Measurements from ENCODE around the gene IGFBP5. TPM values are rescaled to one million over a fixed set of nuclear protein-coding genes. Genes with fewer than 3 reads are reported as not detected.

The IGFBP5 gene
- total RNA-seq, 1 donor from 2014 or later, result 1,383 TPM

GRCh38 chr2:216654528-216655052 lies 40.8 kb downstream of the IGFBP5 start:
- no peak for TF ChIP-seq CTCF (IDR thresholded peaks at IDR 0.05)
- no peaks in the 10 kb centered on the region for H3K27me3 Mint-ChIP-seq (ENCODE audit: unreplicated experiment)
- DNase-seq (ENCODE audit: extremely low spot score, unreplicated experiment), result no peak
- peak overlapping the region; percentile 95 for H3K27ac Mint-ChIP-seq (ENCODE audit: unreplicated experiment)
- H3K36me3 Mint-ChIP-seq (ENCODE audit: unreplicated experiment), result peaks cover 50% of the 10 kb centered on the region
- H3K4me1 Mint-ChIP-seq (ENCODE audit: unreplicated experiment), result peaks cover 95% of the 10 kb centered on the region
- H3K9me3 Mint-ChIP-seq (ENCODE audit: unreplicated experiment), result no peaks in the 10 kb centered on the region
- no peak overlapping the region for H3K4me3 Mint-ChIP-seq (ENCODE audit: unreplicated experiment)

- no peak for DNase-seq (ENCODE audit: extremely low spot score, unreplicated experiment)
- H3K9me3 Mint-ChIP-seq (ENCODE audit: unreplicated experiment), result no peaks in the 10 kb centered on the region
- peaks cover 49% of the 10 kb centered on the region for H3K36me3 Mint-ChIP-seq (ENCODE audit: unreplicated experiment)
- TF ChIP-seq CTCF (IDR thresholded peaks at IDR 0.05), result no peak
- peaks cover 95% of the 10 kb centered on the region for H3K4me1 Mint-ChIP-seq (ENCODE audit: unreplicated experiment)
- H3K27ac Mint-ChIP-seq (ENCODE audit: unreplicated experiment), result peak overlapping the region; percentile 95
- peak overlapping the region; percentile 26 for H3K4me3 Mint-ChIP-seq (ENCODE audit: unreplicated experiment)
- no peaks in the 10 kb centered on the region for H3K27me3 Mint-ChIP-seq (ENCODE audit: unreplicated experiment)
Observed at GRCh38 chr2:216653931-216654365, 41.4 kb downstream of the IGFBP5 start.

- DNase-seq (ENCODE audit: extremely low spot score, unreplicated experiment), result no peak
- peaks cover 96% of the 10 kb centered on the region for H3K4me1 Mint-ChIP-seq (ENCODE audit: unreplicated experiment)
- peaks cover 48% of the 10 kb centered on the region for H3K36me3 Mint-ChIP-seq (ENCODE audit: unreplicated experiment)
- H3K27ac Mint-ChIP-seq (ENCODE audit: unreplicated experiment), result peak overlapping the region; percentile 95
- no peak for TF ChIP-seq CTCF (IDR thresholded peaks at IDR 0.05)
- H3K27me3 Mint-ChIP-seq (ENCODE audit: unreplicated experiment), result no peaks in the 10 kb centered on the region
- H3K4me3 Mint-ChIP-seq (ENCODE audit: unreplicated experiment), result peak overlapping the region; percentile 11
- no peaks in the 10 kb centered on the region for H3K9me3 Mint-ChIP-seq (ENCODE audit: unreplicated experiment)
Observed at GRCh38 chr2:216653093-216653799, 42.1 kb downstream of the IGFBP5 start.

GRCh38 chr2:216652566-216652965 lies 42.8 kb downstream of the IGFBP5 start:
- peaks cover 95% of the 10 kb centered on the region for H3K4me1 Mint-ChIP-seq (ENCODE audit: unreplicated experiment)

More at GRCh38 chr2:216652566-216652965, 42.8 kb downstream of the IGFBP5 start:
- Mint-ChIP-seq H3K36me3 (ENCODE audit: unreplicated experiment) (peaks cover 51% of the 10 kb centered on the region), H3K27me3 (ENCODE audit: unreplicated experiment) (no peaks in the 10 kb centered on the region), H3K9me3 (ENCODE audit: unreplicated experiment) (no peaks in the 10 kb centered on the region), H3K4me3 (ENCODE audit: unreplicated experiment) (peak overlapping the region; percentile 11), H3K27ac (ENCODE audit: unreplicated experiment) (peak overlapping the region; percentile 95)
- DNase-seq (ENCODE audit: extremely low spot score, unreplicated experiment), result no peak
- TF ChIP-seq CTCF (IDR thresholded peaks at IDR 0.05), result no peak

Measured in osteocyte (in vitro differentiated cells).